GM21423 (cell line): ENCODE data around the gene AKR1C3.
"Not testable (repeated sequence)": the region's sequence is repeated elsewhere in the genome, so short reads cannot be mapped to it uniquely, and the experiment has no call there.

Experiments
- ATAC-seq: cut with Tn5 transposase; IDR thresholded peaks from one replicate; pipeline ENCODE4 v1.9.1; 2021; ENCODE audit warnings: mild to moderate bottlenecking, moderate library complexity; ENCODE audit not compliant: unreplicated experiment

AKR1C3 gene

GRCh38 chr10:5088703-5089261, 5.4 kb upstream of the AKR1C3 start:
- ATAC-seq, result no peak

GRCh38 chr10:5089865-5090264, 4.3 kb upstream of the AKR1C3 start:
- peak; percentile 52 for ATAC-seq

- ATAC-seq, result no peak
Measured at GRCh38 chr10:5090551-5090950, 3.7 kb upstream of the AKR1C3 start.

- ATAC-seq, result no peak
Measured at GRCh38 chr10:5091196-5091595, 3.0 kb upstream of the AKR1C3 start.

- no peak for ATAC-seq
Measured at GRCh38 chr10:5092375-5092774, 1.8 kb upstream of the AKR1C3 start.

GRCh38 chr10:5092848-5093790, 1.1 kb upstream of the AKR1C3 start:
- no peak for ATAC-seq

- no peak for ATAC-seq
Measured at GRCh38 chr10:5095687-5096086, 1.5 kb downstream of the AKR1C3 start.

GRCh38 chr10:5096108-5096507, 1.9 kb downstream of the AKR1C3 start:
- ATAC-seq, result no peak

- not testable (repeated sequence) for ATAC-seq
Measured at GRCh38 chr10:5102479-5102878, 8.3 kb downstream of the AKR1C3 start.

- ATAC-seq, result no peak
Measured at GRCh38 chr10:5103481-5103880, 9.3 kb downstream of the AKR1C3 start.

- no peak for ATAC-seq
Measured at GRCh38 chr10:5105626-5106025, 11.4 kb downstream of the AKR1C3 start.

GRCh38 chr10:5106553-5106952, 12.3 kb downstream of the AKR1C3 start:
- ATAC-seq, result no peak

- ATAC-seq, result no peak
Measured at GRCh38 chr10:5107860-5108526, 13.8 kb downstream of the AKR1C3 start.

GRCh38 chr10:5108658-5109416, 14.6 kb downstream of the AKR1C3 start:
- no peak for ATAC-seq

GRCh38 chr10:5109861-5110260, 15.6 kb downstream of the AKR1C3 start:
- not testable (repeated sequence) for ATAC-seq

- no peak for ATAC-seq
Measured at GRCh38 chr10:5116621-5117020, 22.4 kb downstream of the AKR1C3 start.

GRCh38 chr10:5117026-5117425, 22.8 kb downstream of the AKR1C3 start:
- no peak for ATAC-seq

- ATAC-seq, result not testable (repeated sequence)
Measured at GRCh38 chr10:5119997-5120396, 25.8 kb downstream of the AKR1C3 start.

- ATAC-seq, result no peak
Measured at GRCh38 chr10:5123886-5124285, 29.7 kb downstream of the AKR1C3 start.

GRCh38 chr10:5125315-5126044, 31.3 kb downstream of the AKR1C3 start:
- no peak for ATAC-seq
